ENCODE measurements around the gene ELOVL3.
"Not testable (repeated sequence)": the region's sequence is repeated elsewhere in the genome, so short reads cannot be mapped to it uniquely, and the experiment has no call there.

ELOVL3 gene

GRCh38 chr10:102225646-102226541 lies at the start of gene ELOVL3:
ELOVL3 (plus strand) TSS chr10:102226299; CDS start chr10:102226549, 250 bp downstream.
- peak in 57 of 58 donors; percentile 33 to 93 (median 84) for DNase-seq

- DNase-seq = peak in 5 of 58 donors; percentile 2 to 33 (median 27)
These were observed 41.5 kb upstream of the ELOVL3 start for GRCh38 chr10:102184606-102185005.

- no peak for DNase-seq
These were observed 40.8 kb upstream of the ELOVL3 start for GRCh38 chr10:102185272-102185671.

GRCh38 chr10:102185811-102186527 lies 40.1 kb upstream of the ELOVL3 start:
- DNase-seq = peak in 1 of 58 donors; percentile 7

GRCh38 chr10:102188298-102188940 lies 37.7 kb upstream of the ELOVL3 start:
- no peak for DNase-seq

- DNase-seq = not testable (repeated sequence)
These were observed 36.9 kb upstream of the ELOVL3 start for GRCh38 chr10:102188941-102189898.

- DNase-seq = no peak
These were observed 34.1 kb upstream of the ELOVL3 start for GRCh38 chr10:102191956-102192355.

GRCh38 chr10:102195296-102195870 lies 30.7 kb upstream of the ELOVL3 start:
- no peak for DNase-seq

GRCh38 chr10:102196893-102197292 lies 29.2 kb upstream of the ELOVL3 start:
- no peak for DNase-seq

- no peak for DNase-seq
These were observed 28.1 kb upstream of the ELOVL3 start for GRCh38 chr10:102198027-102198426.

GRCh38 chr10:102200751-102201640 lies 25.1 kb upstream of the ELOVL3 start:
- DNase-seq = no peak

- DNase-seq = no peak
These were observed 23.7 kb upstream of the ELOVL3 start for GRCh38 chr10:102202386-102202785.

GRCh38 chr10:102208311-102209035 lies 17.6 kb upstream of the ELOVL3 start:
- DNase-seq = no peak

GRCh38 chr10:102211615-102212299 lies 14.3 kb upstream of the ELOVL3 start:
- DNase-seq = no peak

- not testable (repeated sequence) for DNase-seq
These were observed 12.5 kb upstream of the ELOVL3 start for GRCh38 chr10:102213599-102213998.

- DNase-seq = no peak
These were observed 6.7 kb upstream of the ELOVL3 start for GRCh38 chr10:102219370-102219769.

GRCh38 chr10:102220612-102221011 lies 5.5 kb upstream of the ELOVL3 start:
- DNase-seq = no peak

GRCh38 chr10:102222797-102223196 lies 3.3 kb upstream of the ELOVL3 start:
- no peak for DNase-seq
